ENCODE results near the gene USP33.
"Not testable (repeated sequence)": the region's sequence is repeated elsewhere in the genome, so short reads cannot be mapped to it uniquely, and the experiment has no call there.

USP33 gene

GRCh38 chr1:77759071-77760028, at the start of gene USP33:
USP33 (minus strand) TSS chr1:77759852; CDS start chr1:77741697, 18,155 bp downstream.
- peak; percentile 79 to 91 (median 79) for DNase-seq (ENCODE audit: low read depth in 3 of 3)

DNA sequence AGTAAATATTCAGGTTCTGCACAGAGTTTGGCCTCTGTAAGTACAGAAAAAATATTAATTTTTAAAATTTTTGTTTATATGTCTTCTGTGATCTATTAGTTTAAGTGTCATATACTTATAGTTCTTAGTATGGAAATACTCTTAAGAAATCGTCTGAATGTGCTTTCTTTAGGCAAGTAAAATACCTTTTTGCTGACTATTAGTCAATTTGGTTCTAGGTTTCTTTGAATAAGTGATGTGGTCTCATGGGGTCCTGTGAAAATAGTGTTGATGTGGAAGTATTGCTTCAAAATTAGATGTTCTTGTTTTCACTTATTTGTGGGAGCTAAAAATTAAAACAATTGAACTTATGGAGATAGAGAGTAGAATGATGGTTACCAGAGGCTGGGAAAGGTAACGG, 43.7 kb upstream of the USP33 start:
- DNase-seq (ENCODE audit: low read depth in 3 of 3) = no peak

GRCh38 chr1:77802026-77802425, 42.4 kb upstream of the USP33 start:
- DNase-seq (ENCODE audit: low read depth in 3 of 3) = no peak

GRCh38 chr1:77797991-77798390, 38.3 kb upstream of the USP33 start:
- DNase-seq (ENCODE audit: low read depth in 3 of 3) = no peak

- DNase-seq (ENCODE audit: low read depth in 3 of 3) = no peak
Observed at GRCh38 chr1:77796695-77797405, 37.2 kb upstream of the USP33 start.

DNA sequence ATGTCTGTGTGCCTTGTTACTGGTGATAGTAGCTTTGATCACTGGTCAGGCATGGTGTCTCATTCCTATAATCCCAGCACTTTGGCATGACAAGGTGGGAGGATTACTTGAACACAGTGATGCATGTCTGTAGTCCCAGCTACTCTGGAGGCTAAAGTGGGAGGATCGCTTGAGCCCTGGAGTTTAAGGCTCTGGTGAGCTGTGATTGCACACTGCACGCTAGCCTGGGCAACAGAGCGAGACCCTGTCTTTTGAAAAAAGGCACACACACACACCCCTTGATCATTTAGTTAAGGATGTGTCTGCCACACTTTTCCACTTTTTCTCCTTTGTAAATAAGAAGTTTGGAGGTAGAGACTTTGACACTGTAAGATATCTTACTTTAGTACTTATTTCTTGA, 34.9 kb upstream of the USP33 start:
- no peak for DNase-seq (ENCODE audit: low read depth in 3 of 3)

DNA sequence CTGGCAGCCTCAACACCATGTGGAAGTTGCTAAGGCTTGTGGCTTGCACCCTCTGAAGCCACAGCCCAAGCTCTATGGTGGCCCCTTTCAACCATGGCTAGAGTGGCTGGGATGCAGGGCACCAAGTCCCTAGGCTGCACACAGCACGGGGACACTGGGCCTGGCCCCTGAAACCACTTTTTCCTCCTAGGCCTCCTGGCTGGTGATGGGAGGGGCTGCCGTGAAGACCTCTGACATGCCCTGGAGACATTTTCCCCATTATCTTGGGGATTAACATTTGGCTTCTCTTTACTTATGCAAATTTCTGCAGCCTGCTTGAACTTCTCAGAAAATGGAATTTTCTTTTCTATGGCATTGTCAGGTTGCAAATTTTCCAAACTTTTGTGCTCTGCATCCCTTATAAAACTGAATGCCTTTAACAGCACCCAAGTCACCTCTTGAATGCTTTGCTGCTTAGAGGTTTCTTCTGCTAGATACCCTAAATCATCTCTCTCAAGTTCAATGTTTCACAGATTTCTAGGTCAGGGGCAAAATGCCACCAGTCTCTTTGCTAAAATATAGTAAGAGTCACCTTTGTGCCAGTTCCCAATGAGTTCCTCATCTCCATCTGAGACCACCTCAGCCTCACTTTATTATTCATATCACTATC, 26.6 kb upstream of the USP33 start:
- not testable (repeated sequence) for DNase-seq (ENCODE audit: low read depth in 3 of 3)

DNA sequence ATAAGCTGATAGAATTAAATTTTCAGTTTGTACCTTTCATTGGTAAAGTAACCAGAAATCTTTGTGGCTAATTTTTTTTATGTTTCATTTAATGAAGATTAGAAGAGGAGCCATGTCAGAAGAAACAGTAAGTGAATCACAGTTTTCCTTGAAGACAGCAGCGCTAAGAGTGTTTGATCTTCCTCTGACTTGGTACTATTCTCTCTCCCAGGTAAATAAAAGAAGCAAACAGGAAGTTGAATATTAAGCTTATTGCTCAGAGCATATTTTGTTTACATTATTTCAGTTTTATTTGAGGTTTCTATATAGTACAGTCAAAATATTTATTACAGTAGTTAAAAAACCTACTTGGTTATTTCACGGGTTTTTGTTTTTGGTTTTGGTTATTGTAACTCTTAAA, 23.5 kb upstream of the USP33 start:
- no peak for DNase-seq (ENCODE audit: low read depth in 3 of 3)

- no peak for DNase-seq (ENCODE audit: low read depth in 3 of 3)
Observed at GRCh38 chr1:77781683-77782082, 22.0 kb upstream of the USP33 start.

DNA sequence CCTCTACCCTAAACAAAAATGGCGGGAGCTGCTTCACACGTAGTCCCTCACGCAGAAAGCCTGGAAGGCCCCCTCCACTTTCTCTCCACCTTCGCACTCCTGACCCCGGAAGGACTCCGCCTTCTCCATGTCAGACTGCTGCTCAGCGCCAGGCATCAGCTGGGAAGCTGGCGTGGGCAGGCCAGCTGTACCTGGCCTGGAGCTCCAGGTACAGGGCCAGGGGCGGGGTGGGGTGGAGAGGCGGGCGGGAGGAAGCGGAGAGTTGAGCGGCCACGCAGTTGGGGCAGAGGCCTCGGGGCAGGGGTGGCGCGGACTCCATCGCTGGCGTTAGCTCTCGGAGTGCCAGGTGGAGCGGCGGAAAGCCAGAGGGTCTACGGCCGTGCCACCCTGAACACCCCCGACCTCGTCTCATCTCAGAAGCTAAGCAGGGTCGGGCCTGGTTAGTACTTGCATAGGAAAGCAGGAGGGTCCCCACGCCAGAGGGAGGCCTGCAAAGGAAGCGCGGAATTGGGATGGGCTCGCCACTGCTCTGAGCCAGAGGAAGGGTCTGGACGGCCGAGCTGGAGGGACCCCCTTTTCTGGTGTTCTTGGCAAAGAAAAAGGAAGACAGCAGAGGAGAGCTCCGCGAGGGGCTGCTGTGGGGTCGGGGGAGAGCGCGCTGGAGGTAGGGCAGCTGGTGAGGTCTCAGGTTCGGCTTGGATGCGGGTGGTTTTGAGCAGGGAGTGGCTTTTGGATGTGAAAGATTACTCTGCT, 20.1 kb upstream of the USP33 start, which contains the start of gene MIGA1:
Gene MIGA1, plus strand, starts transcription at position 121 of the 753 bp plus-strand sequence. CDS start 3,604 bp downstream, outside the sequence.
- DNase-seq (ENCODE audit: low read depth in 3 of 3) = peak; percentile 77 to 82 (median 77)

GRCh38 chr1:77776007-77776700, 16.5 kb upstream of the USP33 start:
- DNase-seq (ENCODE audit: low read depth in 3 of 3) = no peak

GRCh38 chr1:77768006-77768405, 8.4 kb upstream of the USP33 start:
- DNase-seq (ENCODE audit: low read depth in 3 of 3) = no peak

- DNase-seq (ENCODE audit: low read depth in 3 of 3) = no peak
Observed at GRCh38 chr1:77762072-77762476, 2.4 kb upstream of the USP33 start.

GRCh38 chr1:77757603-77758002, 2.0 kb downstream of the USP33 start:
- DNase-seq (ENCODE audit: low read depth in 3 of 3) = no peak

DNA sequence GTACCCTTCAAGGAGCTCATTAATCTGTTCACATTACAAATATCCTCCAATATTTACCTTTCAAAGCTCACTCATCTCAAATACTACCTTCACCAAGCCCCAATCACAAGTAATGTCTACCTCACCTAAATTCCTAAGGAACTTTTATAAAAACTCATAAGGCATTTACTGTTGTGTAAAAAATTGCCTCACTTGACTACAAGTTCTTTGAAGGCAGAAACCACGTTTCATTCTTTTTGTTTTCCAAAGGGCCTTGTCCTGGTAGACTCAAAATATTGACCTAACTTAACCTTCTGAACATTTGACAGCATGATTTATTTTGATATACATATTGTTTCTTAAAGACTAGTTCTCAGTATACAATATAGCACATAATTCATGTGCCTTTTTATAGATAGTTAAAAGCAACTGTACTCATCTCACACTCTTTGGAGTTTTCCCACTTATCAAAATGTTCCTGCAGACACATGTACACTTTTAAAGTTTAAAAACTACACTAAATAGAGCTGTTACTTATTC, 2.5 kb downstream of the USP33 start:
- no peak for DNase-seq (ENCODE audit: low read depth in 3 of 3)

GRCh38 chr1:77756052-77756754, 3.4 kb downstream of the USP33 start:
- DNase-seq (ENCODE audit: low read depth in 3 of 3) = no peak

DNA sequence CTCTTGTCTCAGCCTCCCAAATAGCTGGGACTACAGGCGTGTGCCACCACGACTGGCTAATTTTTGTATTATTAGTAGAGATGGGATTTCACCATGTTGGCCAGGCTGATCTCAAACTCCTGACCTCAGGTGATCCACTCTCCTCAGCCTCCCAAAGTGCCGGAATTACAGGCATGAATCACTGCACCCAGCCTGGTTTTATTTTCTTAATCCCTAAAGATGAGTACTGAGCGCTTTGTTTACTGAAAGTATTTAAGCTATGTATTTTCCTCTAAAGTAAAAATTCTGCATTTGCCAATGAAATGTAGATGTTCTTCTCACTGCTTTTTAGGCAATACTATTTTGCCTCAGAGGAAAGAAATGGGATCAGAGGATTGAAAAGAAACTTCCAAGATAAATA, 10.2 kb downstream of the USP33 start:
- DNase-seq (ENCODE audit: low read depth in 3 of 3) = not testable (repeated sequence)

- no peak for DNase-seq (ENCODE audit: low read depth in 3 of 3)
Observed at GRCh38 chr1:77744576-77744975, 15.1 kb downstream of the USP33 start.

DNA sequence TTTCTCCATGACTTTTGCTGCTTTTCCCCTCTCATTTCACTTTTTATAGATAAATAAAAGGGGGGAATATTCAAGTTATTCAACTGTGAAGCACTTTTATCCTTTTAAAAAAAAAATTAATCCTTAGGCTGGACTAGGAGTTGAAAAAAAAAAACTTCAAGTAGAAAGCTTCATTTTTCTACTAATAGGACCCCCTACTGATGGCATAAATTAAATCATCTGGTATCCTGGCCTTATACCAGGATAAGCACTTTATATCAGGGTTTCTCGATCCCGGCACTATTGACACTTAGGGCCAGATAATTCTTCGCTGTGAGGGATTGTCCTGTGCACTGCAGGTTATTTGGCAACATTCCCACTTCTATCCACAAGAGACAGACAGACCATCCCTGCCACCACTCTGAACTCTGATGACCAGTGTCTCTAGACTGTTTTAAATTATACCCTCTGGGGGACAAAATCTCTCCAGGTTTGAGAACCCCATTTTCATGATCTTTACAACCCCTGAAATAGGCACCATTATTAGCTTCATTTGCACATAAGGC, 17.6 kb downstream of the USP33 start:
- no peak for DNase-seq (ENCODE audit: low read depth in 3 of 3)

GRCh38 chr1:77741316-77741715, 18.3 kb downstream of the USP33 start:
- DNase-seq (ENCODE audit: low read depth in 3 of 3) = no peak

All from stimulated activated CD4-positive, alpha-beta T cell treated with anti-CD3 and anti-CD28 coated beads, TNF-alpha, amount 100 ng/mL, for 48 hours (primary cell).